Right atrium auricular region (tissue), 2 donors: Measurements from ENCODE around the gene CTBP1. TPM values are rescaled to one million over a fixed set of nuclear protein-coding genes. Genes with fewer than 3 reads are reported as not detected.

Experiments
- DNase-seq: peaks from one replicate; pipeline ENCODE4 v3.0.0-alpha.2; 2019; ENCODE audit warnings: low spot score
- H3K27ac ChIP-seq, 2 donors: fragments of 200-600 bp; sonication (generic); 1 replicate in 1 of 2; 2 replicates in 1 of 2; pipeline ENCODE4 v1.5.1; 2016 to 2019
- H3K27me3 ChIP-seq, 2 donors: fragments of 200-600 bp; sonication (generic); one replicate each; pipeline versions ENCODE4 v1.5.1 to v1.6.0; 2017 to 2019
- H3K36me3 ChIP-seq: fragments of 200-600 bp; sonication (generic); one replicate; pipeline ENCODE4 v1.5.1; 2016
- H3K4me1 ChIP-seq, 2 donors: fragments of 200-600 bp; sonication (generic); one replicate each; pipeline versions ENCODE4 v1.5.1 to v1.6.0; 2017 to 2019
- H3K4me3 ChIP-seq, 2 donors: fragments of 200-600 bp; sonication (generic); 1 replicate in 1 of 2; 2 replicates in 1 of 2; pipeline ENCODE4 v1.5.1; 2017 to 2019; ENCODE audit warnings: mild to moderate bottlenecking in 1 of 2, moderate library complexity in 1 of 2
- H3K9me3 ChIP-seq, 2 donors: fragments of 200-600 bp; sonication (generic); one replicate each; pipeline ENCODE4 v1.5.1; 2019
- CTCF ChIP-seq, 2 donors: fragments of 200-600 bp; sonication (generic); IDR thresholded peaks; one replicate each; pipeline ENCODE4 v1.5.1; 2019; ENCODE audit warnings: antibody characterized with exemption in 2 of 2
- total RNA-seq, 2 donors: library from RNA; depleted of rRNA; stranded (reverse); fragments of >200 nt; gene quantifications; one replicate each; pipeline ENCODE4 v1.1.0, GENCODE V29; 2016

Gene CTBP1
- total RNA-seq, 2 donors from 2014 or later: 104 to 140 TPM

DNA sequence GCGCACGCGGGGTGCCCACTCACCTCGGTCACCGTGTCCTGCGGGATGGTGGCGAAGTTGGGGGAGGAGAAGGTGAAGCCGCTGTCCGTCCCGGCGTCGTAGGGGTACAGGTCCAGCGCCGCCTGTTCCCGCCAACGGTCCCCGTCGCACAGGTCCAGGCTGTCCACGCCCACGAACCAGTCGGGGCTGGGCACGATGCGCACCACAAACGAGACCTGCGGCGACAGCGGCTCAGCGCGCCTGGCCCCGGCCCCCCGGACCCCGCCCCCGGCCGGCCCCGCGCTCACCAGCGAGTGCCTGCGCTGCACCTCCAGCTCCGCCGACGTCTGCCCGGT is 78.0 kb downstream of the CTBP1 start:
- H3K27me3 ChIP-seq: peaks cover 5 to 11% of the 10 kb centered on the region in 2 donors
- no peaks in the 10 kb centered on the region for H3K36me3 ChIP-seq
- H3K4me3 ChIP-seq: peak overlapping the region; percentile 30 to 49
- H3K27ac ChIP-seq: no peak overlapping the region
- H3K4me1 ChIP-seq: peaks cover 0 to 52% of the 10 kb centered on the region in 2 donors
- no peaks in the 10 kb centered on the region for H3K9me3 ChIP-seq
- no peak for DNase-seq
- no peak for TF ChIP-seq CTCF (IDR thresholded peaks at IDR 0.05)

DNA sequence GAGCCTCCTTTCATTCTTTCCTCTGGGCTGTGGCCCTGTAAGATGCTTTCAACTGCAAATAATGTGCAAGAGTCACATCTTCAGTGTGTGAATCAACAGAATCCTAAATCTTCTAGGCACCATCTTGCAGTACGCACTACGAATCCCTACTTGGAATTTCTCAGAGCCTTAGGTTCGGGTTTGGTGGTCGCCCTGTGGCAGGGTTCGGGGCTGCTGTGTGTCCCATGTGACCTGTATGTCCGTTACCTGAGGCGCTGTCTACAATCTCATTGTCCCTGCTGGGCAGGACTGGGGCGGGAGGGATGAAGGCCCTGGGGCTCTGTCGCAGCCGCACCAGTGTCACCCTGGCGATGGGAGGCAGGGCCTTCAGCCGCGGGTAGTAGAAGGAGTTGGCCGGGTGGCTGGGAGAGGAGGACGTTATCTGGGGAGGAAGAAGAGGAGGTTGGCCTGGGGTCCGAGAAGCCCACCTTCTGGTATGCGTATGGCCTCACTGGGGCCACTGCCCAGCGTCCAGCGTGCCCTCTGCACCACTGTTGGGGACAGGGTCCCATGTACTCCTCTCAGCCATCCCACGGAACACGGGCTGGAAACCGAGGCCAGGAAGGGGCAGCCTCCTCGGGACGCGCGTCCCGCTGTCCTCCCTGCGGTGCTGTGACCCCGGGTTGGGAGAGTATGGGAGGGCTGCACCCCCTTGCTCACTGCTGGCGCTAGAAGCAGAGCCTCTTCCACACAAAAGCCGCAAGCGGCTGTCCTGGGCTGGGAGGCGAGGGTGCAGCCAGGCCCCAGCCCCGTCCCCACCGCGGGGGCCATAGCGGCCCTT is 78.6 kb downstream of the CTBP1 start:
- no peak for DNase-seq
- Histone ChIP-seq H3K4me3 (peak overlapping the region in 1 of 2 donors; percentile 49), H3K4me1 (peaks cover 0 to 52% of the 10 kb centered on the region in 2 donors), H3K27me3 (peaks cover 5 to 11% of the 10 kb centered on the region in 2 donors), H3K9me3 (no peaks in the 10 kb centered on the region), H3K36me3 (no peaks in the 10 kb centered on the region), H3K27ac (no peak overlapping the region)
- TF ChIP-seq CTCF (IDR thresholded peaks at IDR 0.05): no peak

DNA sequence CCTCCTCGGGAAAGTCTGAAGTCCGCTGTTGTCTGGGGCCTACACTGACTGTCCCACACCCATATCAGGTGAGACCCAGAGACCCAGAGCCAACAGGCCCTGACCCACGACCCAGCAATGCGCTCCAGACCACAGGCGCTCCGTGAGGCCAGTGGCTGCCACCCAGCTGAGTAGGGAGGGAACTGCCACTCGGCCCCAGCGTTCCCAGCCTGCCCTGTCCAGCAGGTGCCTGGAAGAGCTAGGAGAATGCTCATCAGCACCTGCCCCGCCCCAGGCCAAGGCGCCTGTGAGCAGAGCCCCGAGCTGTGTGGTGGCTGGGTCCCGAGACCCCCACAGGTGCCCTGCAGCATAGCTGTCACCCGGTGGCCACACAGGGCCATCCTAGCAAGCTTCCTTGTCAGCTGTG is 79.2 kb downstream of the CTBP1 start:
- Histone ChIP-seq H3K9me3 (no peaks in the 10 kb centered on the region), H3K36me3 (no peaks in the 10 kb centered on the region), H3K4me1 (peaks cover 0 to 52% of the 10 kb centered on the region in 2 donors), H3K27me3 (peaks cover 5 to 11% of the 10 kb centered on the region in 2 donors), H3K27ac (no peak overlapping the region), H3K4me3 (no peak overlapping the region)
- no peak for DNase-seq
- TF ChIP-seq CTCF (IDR thresholded peaks at IDR 0.05): no peak

DNA sequence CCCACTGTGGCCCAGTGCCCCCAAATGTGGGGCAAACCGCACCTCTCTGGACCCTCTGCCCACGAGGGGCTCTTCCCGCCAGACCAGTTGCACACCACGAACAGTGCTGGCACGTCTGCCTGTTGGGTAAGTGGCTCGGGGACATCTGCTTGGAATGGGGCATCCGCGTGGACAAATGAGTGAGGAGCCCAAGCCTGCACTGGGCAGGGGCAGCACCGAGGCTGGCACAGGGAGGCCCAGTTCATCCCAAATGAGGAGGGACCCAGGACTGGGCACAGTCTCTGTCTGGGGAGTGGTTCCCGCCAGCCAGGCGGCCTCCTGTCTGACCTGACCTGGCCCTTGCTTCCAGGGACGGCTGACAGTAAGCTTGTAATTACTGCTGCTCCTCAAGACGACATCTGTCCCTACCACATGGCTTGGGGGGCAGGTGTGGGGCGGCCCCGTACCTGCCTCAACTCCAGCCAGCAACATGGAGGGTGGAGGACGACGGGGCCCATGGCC is 79.7 kb downstream of the CTBP1 start:
- peaks cover 0 to 52% of the 10 kb centered on the region in 2 donors for H3K4me1 ChIP-seq
- H3K27ac ChIP-seq: no peak overlapping the region
- H3K9me3 ChIP-seq: no peaks in the 10 kb centered on the region
- no peak for DNase-seq
- H3K27me3 ChIP-seq: peaks cover 5 to 11% of the 10 kb centered on the region in 2 donors
- H3K4me3 ChIP-seq: no peak overlapping the region
- no peaks in the 10 kb centered on the region for H3K36me3 ChIP-seq
- TF ChIP-seq CTCF (IDR thresholded peaks at IDR 0.05): no peak

GRCh38 chr4:1168191-1169101 is 80.5 kb downstream of the CTBP1 start:
- Histone ChIP-seq H3K27ac (no peak overlapping the region), H3K36me3 (no peaks in the 10 kb centered on the region), H3K4me3 (no peak overlapping the region), H3K4me1 (peaks cover 0 to 45% of the 10 kb centered on the region in 2 donors), H3K27me3 (peaks cover 5 to 11% of the 10 kb centered on the region in 2 donors), H3K9me3 (no peaks in the 10 kb centered on the region)
- no peak for TF ChIP-seq CTCF (IDR thresholded peaks at IDR 0.05)
- DNase-seq: no peak
